ENCODE results near the gene ELOVL7.
A peak's percentile ranks its signal among the peaks of the same experiment; 100 is the strongest.
"Not testable (repeated sequence)": the region's sequence is repeated elsewhere in the genome, so short reads cannot be mapped to it uniquely, and the experiment has no call there.

The ELOVL7 gene
- 0 to 0.31 (median 0.25) reads per million in 4 donors for total RNA-seq

GRCh38 chr5:60843936-60844905, at the start of gene ELOVL7:
Gene ELOVL7 (minus strand): TSS chr5:60844269. CDS start chr5:60787397, 56,872 bp downstream.
- DNase-seq = peak in 3 of 5 donors; percentile 8 to 26 (median 14)

GRCh38 chr5:60893521-60893920, 49.5 kb upstream of the ELOVL7 start:
- no peak for DNase-seq

- no peak for DNase-seq
Observed at GRCh38 chr5:60891667-60892066, 47.6 kb upstream of the ELOVL7 start.

GRCh38 chr5:60888359-60889061, 44.4 kb upstream of the ELOVL7 start:
- no peak for DNase-seq

GRCh38 chr5:60887746-60888145, 43.7 kb upstream of the ELOVL7 start:
- DNase-seq = no peak

GRCh38 chr5:60887096-60887495, 43.0 kb upstream of the ELOVL7 start:
- no peak for DNase-seq

- DNase-seq = no peak
Observed at GRCh38 chr5:60886158-60886557, 42.1 kb upstream of the ELOVL7 start.

GRCh38 chr5:60883229-60883628, 39.2 kb upstream of the ELOVL7 start:
- no peak for DNase-seq

- DNase-seq = no peak
Observed at GRCh38 chr5:60872892-60873291, 28.8 kb upstream of the ELOVL7 start.

- no peak for DNase-seq
Observed at GRCh38 chr5:60870857-60871256, 26.8 kb upstream of the ELOVL7 start.

GRCh38 chr5:60860572-60860971, 16.5 kb upstream of the ELOVL7 start:
- not testable (repeated sequence) for DNase-seq

GRCh38 chr5:60856066-60856465, 12.0 kb upstream of the ELOVL7 start:
- DNase-seq = no peak

GRCh38 chr5:60852940-60853339, 8.9 kb upstream of the ELOVL7 start:
- no peak for DNase-seq

- DNase-seq = no peak
Observed at GRCh38 chr5:60852317-60852716, 8.2 kb upstream of the ELOVL7 start.

GRCh38 chr5:60851626-60852025, 7.6 kb upstream of the ELOVL7 start:
- no peak for DNase-seq

- DNase-seq = no peak
Observed at GRCh38 chr5:60846298-60846697, 2.2 kb upstream of the ELOVL7 start.

GRCh38 chr5:60843386-60843935, 608 bp downstream of the ELOVL7 start:
- DNase-seq = no peak

- DNase-seq = no peak
Observed at GRCh38 chr5:60842871-60843385, 1.1 kb downstream of the ELOVL7 start.

- no peak for DNase-seq
Observed at GRCh38 chr5:60841361-60841760, 2.7 kb downstream of the ELOVL7 start.

GRCh38 chr5:60836131-60836530, 7.9 kb downstream of the ELOVL7 start:
- no peak for DNase-seq

- DNase-seq = no peak
Observed at GRCh38 chr5:60835554-60835953, 8.5 kb downstream of the ELOVL7 start.

GRCh38 chr5:60833520-60833919, 10.5 kb downstream of the ELOVL7 start:
- DNase-seq = no peak

- no peak for DNase-seq
Observed at GRCh38 chr5:60830581-60831127, 13.4 kb downstream of the ELOVL7 start.
